Germinal center (tissue), 1 donor: ENCODE results near the gene VIPR2.
"Not testable (repeated sequence)": the region's sequence is repeated elsewhere in the genome, so short reads cannot be mapped to it uniquely, and the experiment has no call there.

Source experiments
- DNase-seq: peaks from one replicate; pipeline ENCODE4 v3.0.0; 2012; ENCODE audit warnings: mixed read lengths, low spot score

Gene VIPR2

GRCh38 chr7:159008417-159008816 lies 136.2 kb downstream of the VIPR2 start:
- no peak for DNase-seq

GRCh38 chr7:159007996-159008389 lies 136.7 kb downstream of the VIPR2 start:
- DNase-seq, result no peak

GRCh38 chr7:159007364-159007995 lies 137.2 kb downstream of the VIPR2 start:
- DNase-seq, result no peak

- no peak for DNase-seq
Measured at GRCh38 chr7:159006610-159007130, 138.0 kb downstream of the VIPR2 start.

- not testable (repeated sequence) for DNase-seq
Measured at GRCh38 chr7:159006022-159006609, 138.6 kb downstream of the VIPR2 start.

GRCh38 chr7:159005618-159006017 lies 139.0 kb downstream of the VIPR2 start:
- DNase-seq, result no peak

- no peak for DNase-seq
Measured at GRCh38 chr7:159004411-159004810, 140.3 kb downstream of the VIPR2 start.

GRCh38 chr7:159001811-159002210 lies 142.9 kb downstream of the VIPR2 start:
- DNase-seq, result no peak

GRCh38 chr7:159000859-159001435 lies 143.7 kb downstream of the VIPR2 start:
- no peak for DNase-seq

- DNase-seq, result no peak
Measured at GRCh38 chr7:159000070-159000469, 144.6 kb downstream of the VIPR2 start.

- no peak for DNase-seq
Measured at GRCh38 chr7:158999496-158999895, 145.2 kb downstream of the VIPR2 start.

- not testable (repeated sequence) for DNase-seq
Measured at GRCh38 chr7:158998261-158998660, 146.4 kb downstream of the VIPR2 start.

GRCh38 chr7:158997471-158997870 lies 147.2 kb downstream of the VIPR2 start:
- DNase-seq, result no peak

GRCh38 chr7:158997110-158997453 lies 147.6 kb downstream of the VIPR2 start:
- no peak for DNase-seq

- no peak for DNase-seq
Measured at GRCh38 chr7:158996214-158997109, 148.2 kb downstream of the VIPR2 start.

- DNase-seq, result no peak
Measured at GRCh38 chr7:158995514-158995913, 149.2 kb downstream of the VIPR2 start.

GRCh38 chr7:158994687-158995086 lies 150.0 kb downstream of the VIPR2 start:
- DNase-seq, result no peak

GRCh38 chr7:158993591-158993990 lies 151.1 kb downstream of the VIPR2 start:
- DNase-seq, result no peak

GRCh38 chr7:158992759-158993158 lies 151.9 kb downstream of the VIPR2 start:
- no peak for DNase-seq

GRCh38 chr7:158991824-158992621 lies 152.6 kb downstream of the VIPR2 start:
- DNase-seq, result no peak

GRCh38 chr7:158988996-158989395 lies 155.7 kb downstream of the VIPR2 start:
- no peak for DNase-seq
